KOPT-K1 (cell line): Measurements from ENCODE around the gene KRT86.
"Not testable (repeated sequence)": the region's sequence is repeated elsewhere in the genome, so short reads cannot be mapped to it uniquely, and the experiment has no call there.

Experiments used
- H3K27ac ChIP-seq: fragments of 200-600 bp; sonication (generic); 2 replicates; pipeline ENCODE4 v1.5.1; 2016; ENCODE audit warnings: antibody characterized with exemption, mild to moderate bottlenecking, low read depth, low read length; ENCODE audit not compliant: poor library complexity, severe bottlenecking
- H3K36me3 ChIP-seq: fragments of 200-600 bp; sonication (generic); 2 replicates; pipeline ENCODE4 v1.5.1; 2017; ENCODE audit warnings: antibody characterized with exemption, mild to moderate bottlenecking, low read length, moderate library complexity; ENCODE audit not compliant: insufficient read depth
- H3K9me3 ChIP-seq: fragments of 200-600 bp; sonication (generic); 2 replicates; pipeline ENCODE4 v1.5.1; 2017; ENCODE audit warnings: antibody characterized with exemption, low read length, mild to moderate bottlenecking; ENCODE audit not compliant: insufficient read depth, poor library complexity, severe bottlenecking

Gene KRT86

GRCh38 chr12:52332381-52332780, 57.9 kb downstream of the KRT86 start:
- H3K27ac ChIP-seq: no peak overlapping the region

DNA sequence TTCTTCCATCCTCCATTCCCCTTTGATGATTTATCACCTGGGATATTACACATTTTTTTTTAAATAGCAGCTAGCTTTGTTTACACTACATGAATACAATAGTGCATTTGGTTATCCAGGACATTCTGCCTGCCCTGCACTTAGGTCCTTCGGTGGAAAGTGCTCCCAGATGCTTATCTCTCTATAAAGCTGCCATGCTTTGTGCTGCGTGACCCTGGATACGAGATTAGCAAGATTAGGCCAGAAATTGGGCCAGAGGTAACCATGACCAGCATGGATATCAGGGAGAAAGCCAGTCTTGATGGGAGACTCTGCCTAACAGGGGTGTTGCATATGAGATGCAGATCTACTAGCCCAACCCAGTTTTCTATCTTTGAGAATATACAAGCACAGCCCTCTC, 58.9 kb downstream of the KRT86 start:
- no peak overlapping the region for H3K27ac ChIP-seq

More at GRCh38 chr12:52332381-52332780, 57.9 kb downstream of the KRT86 start:
- H3K36me3 ChIP-seq: no peaks in the 10 kb centered on the region
- peaks cover 4% of the 10 kb centered on the region for H3K9me3 ChIP-seq

GRCh38 chr12:52334185-52334584, 59.7 kb downstream of the KRT86 start:
- Histone ChIP-seq H3K9me3 (peaks cover 4% of the 10 kb centered on the region), H3K27ac (no peak overlapping the region), H3K36me3 (no peaks in the 10 kb centered on the region)

More for the DNA sequence above, 58.9 kb downstream of the KRT86 start:
- Histone ChIP-seq H3K36me3 (no peaks in the 10 kb centered on the region), H3K9me3 (peaks cover 4% of the 10 kb centered on the region)

- Histone ChIP-seq H3K36me3 (no peaks in the 10 kb centered on the region), H3K27ac (no peak overlapping the region), H3K9me3 (peaks cover 4% of the 10 kb centered on the region)
Observed at GRCh38 chr12:52335598-52336262, 61.3 kb downstream of the KRT86 start.

DNA sequence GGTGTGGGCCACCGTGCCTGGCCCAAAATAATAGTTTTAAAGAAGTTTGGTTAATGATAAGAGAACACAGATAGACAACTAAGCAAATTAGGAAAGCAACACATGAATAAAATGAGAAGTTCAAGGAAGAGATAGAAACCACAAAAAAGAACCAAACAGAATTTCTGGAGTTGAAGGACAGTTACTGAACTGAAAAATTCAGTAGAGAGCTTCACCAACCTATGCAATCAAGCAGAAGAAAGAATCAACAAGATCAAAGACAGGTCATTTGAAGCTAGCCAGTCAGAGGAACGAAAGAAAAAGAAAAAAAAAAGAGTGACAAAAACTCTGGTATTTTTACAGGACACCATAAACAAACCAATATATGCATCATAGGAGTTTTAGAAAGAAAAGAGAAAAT, 62.2 kb downstream of the KRT86 start:
- no peak overlapping the region for H3K27ac ChIP-seq
- peaks cover 4% of the 10 kb centered on the region for H3K9me3 ChIP-seq
- H3K36me3 ChIP-seq: no peaks in the 10 kb centered on the region

- H3K36me3 ChIP-seq: no peaks in the 10 kb centered on the region
- H3K9me3 ChIP-seq: peaks cover 4% of the 10 kb centered on the region
- no peak overlapping the region for H3K27ac ChIP-seq
Observed at GRCh38 chr12:52337054-52337453, 62.6 kb downstream of the KRT86 start.

DNA sequence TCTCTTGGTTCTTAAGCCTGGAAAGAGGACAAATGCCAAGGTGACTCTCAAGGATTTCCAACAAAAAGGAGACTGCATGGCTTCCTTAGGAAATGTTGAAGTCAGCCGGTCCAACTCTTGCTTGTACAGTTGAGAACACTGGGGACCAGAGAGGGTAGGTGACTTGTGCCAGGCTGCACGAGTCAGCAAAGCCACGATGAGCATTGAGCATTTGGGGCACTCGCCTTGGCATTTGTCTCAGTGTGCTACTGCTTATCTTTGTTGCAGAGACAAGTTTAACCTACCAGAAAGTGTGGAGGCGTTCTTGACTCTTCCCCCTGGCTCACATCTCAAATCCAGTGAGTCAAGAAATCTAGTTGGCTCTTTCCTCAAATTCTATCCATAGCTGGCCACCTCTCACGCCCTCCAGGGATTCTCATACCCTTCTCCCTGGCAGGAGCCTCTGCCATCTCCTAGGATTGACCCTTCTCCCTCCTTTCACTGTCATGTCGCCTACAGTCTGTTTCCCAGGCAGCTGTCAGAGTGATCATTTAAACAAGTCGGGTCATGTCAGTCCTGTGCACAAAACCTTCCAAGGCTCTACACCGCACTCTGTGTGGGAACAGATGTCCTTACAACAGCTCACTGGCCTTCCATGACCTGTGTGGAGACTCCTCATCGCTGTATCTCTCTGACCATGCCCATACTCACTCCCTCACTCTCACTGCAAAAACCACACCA, 64.0 kb downstream of the KRT86 start:
- Histone ChIP-seq H3K36me3 (no peaks in the 10 kb centered on the region), H3K9me3 (peaks cover 5% of the 10 kb centered on the region), H3K27ac (no peak overlapping the region)

- H3K9me3 ChIP-seq: peaks cover 8% of the 10 kb centered on the region
- no peak overlapping the region for H3K27ac ChIP-seq
- H3K36me3 ChIP-seq: no peaks in the 10 kb centered on the region
Observed at GRCh38 chr12:52341066-52341580, 66.7 kb downstream of the KRT86 start.

DNA sequence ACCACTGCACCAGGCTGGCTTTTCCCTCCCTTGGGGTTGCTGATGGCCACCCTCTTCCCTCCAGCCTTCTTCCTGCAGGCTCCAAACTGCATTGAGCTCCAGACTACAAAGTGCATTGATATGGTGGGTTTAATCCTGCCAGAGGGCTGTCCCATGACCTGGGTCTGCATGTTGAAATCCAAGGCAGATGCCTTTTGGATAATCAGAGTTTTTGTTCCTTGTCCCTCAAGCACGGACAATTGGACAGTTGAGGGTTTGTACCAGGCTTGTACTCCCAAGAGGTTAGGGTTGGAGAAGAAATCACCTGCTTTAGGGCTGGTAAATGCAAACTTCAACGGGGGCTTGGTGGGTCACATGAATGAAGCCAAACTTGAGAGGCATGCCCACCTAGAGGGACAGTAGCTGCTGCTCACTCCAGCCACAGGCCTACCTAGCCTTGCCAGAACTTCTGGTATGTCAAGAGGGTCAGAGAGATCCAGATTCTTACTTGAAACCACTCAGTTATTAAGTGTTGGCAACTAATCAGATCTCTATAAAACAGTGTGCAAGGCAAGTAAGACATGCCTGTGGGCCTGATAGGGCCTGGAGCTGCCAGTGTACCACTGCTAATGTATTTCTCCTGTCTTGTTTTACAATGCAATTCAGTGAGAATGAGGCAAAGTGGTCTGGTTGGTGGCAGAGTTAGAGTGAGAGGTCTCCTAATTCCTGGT, 68.5 kb downstream of the KRT86 start:
- Histone ChIP-seq H3K27ac (no peak overlapping the region), H3K36me3 (no peaks in the 10 kb centered on the region), H3K9me3 (peaks cover 3% of the 10 kb centered on the region)

GRCh38 chr12:52343550-52343949, 69.1 kb downstream of the KRT86 start:
- Histone ChIP-seq H3K36me3 (no peaks in the 10 kb centered on the region), H3K9me3 (peaks cover 3% of the 10 kb centered on the region), H3K27ac (no peak overlapping the region)

DNA sequence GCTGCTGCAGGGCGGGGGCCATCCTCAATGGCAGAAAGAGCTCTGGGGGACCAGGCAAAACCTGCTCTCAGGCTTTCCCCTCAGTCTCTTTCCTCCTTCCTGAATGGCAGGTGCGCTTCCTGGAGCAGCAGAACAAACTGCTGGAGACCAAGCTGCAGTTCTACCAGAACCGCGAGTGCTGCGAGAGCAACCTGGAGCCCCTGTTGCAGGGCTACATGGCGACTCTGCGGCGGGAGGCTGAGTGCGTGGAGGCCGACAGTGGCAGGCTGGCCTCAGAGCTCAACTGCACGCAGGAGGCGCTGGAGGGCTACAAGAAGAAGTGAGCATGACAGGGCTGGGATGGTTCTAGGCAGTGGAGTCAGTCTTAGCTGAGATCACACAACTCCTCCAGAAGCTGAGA, 69.7 kb downstream of the KRT86 start:
- Histone ChIP-seq H3K9me3 (peaks cover 3% of the 10 kb centered on the region), H3K36me3 (no peaks in the 10 kb centered on the region), H3K27ac (no peak overlapping the region)

GRCh38 chr12:52345041-52345440, 70.6 kb downstream of the KRT86 start:
- H3K9me3 ChIP-seq, H3K27ac ChIP-seq, H3K36me3 ChIP-seq: not testable (repeated sequence)

- Histone ChIP-seq H3K9me3 (peaks cover 3% of the 10 kb centered on the region), H3K27ac (no peak overlapping the region)
Observed at GRCh38 chr12:52346593-52346992, 72.1 kb downstream of the KRT86 start.

DNA sequence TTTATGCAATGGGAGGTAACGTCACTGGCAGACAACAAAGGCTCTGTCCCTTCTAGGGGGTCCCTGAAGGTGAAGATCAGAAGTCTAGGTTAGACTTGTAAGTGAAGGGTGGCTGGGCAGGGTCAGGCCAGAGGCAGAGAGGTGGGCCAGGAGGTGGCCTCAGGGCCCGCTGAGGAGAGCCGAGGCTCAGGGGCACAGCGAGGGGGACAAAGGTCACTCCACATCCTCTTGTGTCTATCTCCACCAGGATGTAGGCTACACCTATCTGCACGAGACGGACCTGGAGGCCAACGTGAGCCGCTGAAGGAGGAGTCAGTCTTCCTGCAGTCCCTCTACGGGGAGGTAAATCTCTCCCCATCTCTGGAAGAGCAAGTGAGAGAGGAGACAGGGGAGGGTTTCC, 72.6 kb downstream of the KRT86 start:
- H3K36me3 ChIP-seq: no peaks in the 10 kb centered on the region
- H3K9me3 ChIP-seq: peaks cover 3% of the 10 kb centered on the region
- no peak overlapping the region for H3K27ac ChIP-seq

More at GRCh38 chr12:52346593-52346992, 72.1 kb downstream of the KRT86 start:
- no peaks in the 10 kb centered on the region for H3K36me3 ChIP-seq
